CD4-positive, alpha-beta T cell (primary cell): Measurements from ENCODE around the gene NTM. TPM values are rescaled to one million over a fixed set of nuclear protein-coding genes. Genes with fewer than 3 reads are reported as not detected.

Source experiments
- ATAC-seq: fragments of 200-7000 bp; cut with Tn5 transposase; one replicate; pipeline ENCODE4 v1.10.0; 2022; ENCODE audit warnings: mild to moderate bottlenecking; ENCODE audit not compliant: poor library complexity
- CTCF ChIA-PET: fragments of 350-600 bp; sonication (Branson Sonifier 250); formaldehyde crosslinking; loops from one replicate; lab custom pipeline; 2021; ENCODE audit warnings: antibody characterized with exemption, inconsistent platforms; lab: Charles Lee
- POLR2A ChIA-PET: fragments of 350-600 bp; sonication (Branson Sonifier 250); formaldehyde crosslinking; loops from one replicate; lab custom pipeline; 2021; ENCODE audit warnings: antibody characterized with exemption, inconsistent platforms; lab: Charles Lee
- DNase-seq, 14 experiments: peaks; one replicate each; pipeline ENCODE4 v3.0.0-alpha.2; 2013 to 2020; ENCODE audit warnings: mixed read lengths in 2 of 14
- H3K27ac ChIP-seq, 2 donors: one replicate each; pipeline versions ENCODE4 v1.5.1 to v1.7.0; 2013; ENCODE audit warnings: low read length in 2 of 2, low read depth in 1 of 2, mild to moderate bottlenecking in 1 of 2
- H3K27me3 ChIP-seq, 2 experiments: 1 replicate in 1 of 2; 2 replicates in 1 of 2; pipeline versions ENCODE4 v1.6.1 to v1.7.0; 2013; ENCODE audit warnings: low read length in 2 of 2, control low read depth in 1 of 2, mild to moderate bottlenecking in 1 of 2, moderate library complexity in 1 of 2; ENCODE audit not compliant: insufficient read depth in 2 of 2, control insufficient read depth in 1 of 2
- H3K36me3 ChIP-seq: one replicate; pipeline ENCODE4 v1.6.1; 2013; ENCODE audit warnings: low read length, control low read depth; ENCODE audit not compliant: insufficient read depth
- H3K4me1 ChIP-seq: one replicate; pipeline ENCODE4 v1.6.1; 2013; ENCODE audit warnings: low read length, control low read depth; ENCODE audit not compliant: insufficient read depth
- H3K4me3 ChIP-seq: one replicate; pipeline ENCODE4 v1.5.1; 2013; ENCODE audit warnings: mild to moderate bottlenecking, low read length, moderate library complexity
- H3K9me3 ChIP-seq, 2 experiments: 1 replicate in 1 of 2; 2 replicates in 1 of 2; pipeline versions ENCODE4 v1.6.1 to v1.7.0; 2013; ENCODE audit warnings: low read length in 2 of 2, mild to moderate bottlenecking in 2 of 2, control low read depth in 1 of 2, moderate library complexity in 1 of 2; ENCODE audit not compliant: control insufficient read depth in 1 of 2, insufficient read depth in 1 of 2
- H3K27ac Mint-ChIP-seq: one replicate; pipeline ENCODE4 v1.8.0; 2020; ENCODE audit warnings: mixed read lengths
- H3K27me3 Mint-ChIP-seq: one replicate; pipeline ENCODE4 v1.8.0; 2021; ENCODE audit warnings: mixed read lengths
- H3K36me3 Mint-ChIP-seq: one replicate; pipeline ENCODE4 v1.8.0; 2021; ENCODE audit warnings: low read depth, mixed read lengths
- H3K4me1 Mint-ChIP-seq: one replicate; pipeline ENCODE4 v1.8.0; 2021; ENCODE audit warnings: low read depth, mixed read lengths
- H3K4me3 Mint-ChIP-seq: one replicate; pipeline ENCODE4 v1.8.0; 2020; ENCODE audit warnings: mild to moderate bottlenecking, mixed read lengths
- H3K9me3 Mint-ChIP-seq: one replicate; pipeline ENCODE4 v1.8.0; 2020; ENCODE audit warnings: mixed read lengths
- intact Hi-C, 2 experiments: fragments of 100-400 bp; cut with DNase I in 1 of 2; cut with micrococcal nuclease in 1 of 2; formaldehyde crosslinking; loops; one replicate each; pipeline versions ENCODE4 v1.15.1 to v1.9.0; 2023 to 2025; cut with DNase I, micrococcal nuclease
- total RNA-seq, 174 experiments: library from RNA in 2 of 174; stranded (reverse) in 2 of 174; gene quantifications; one replicate each; pipeline ENCODE4 v1.2.3 and lab custom pipeline; 2021 to 2026
- TF ChIP-seq, protein P1 (sequence below): fragments of 200-600 bp; IDR thresholded peaks from one replicate; pipeline ENCODE4 v1.8.0; 2022; ENCODE audit warnings: antibody characterized with exemption, mild to moderate bottlenecking

Gene NTM
- total RNA-seq, 2 experiments from 2014 or later = not detected

GRCh38 chr11:132351050-132351449 is 980.6 kb downstream of the NTM start:
- no peak overlapping the region for H3K4me3 ChIP-seq
- no peaks in the 10 kb centered on the region for H3K27me3 ChIP-seq
- ChIA-PET POLR2A (no interaction called here), CTCF (no interaction called here)
- Mint-ChIP-seq H3K4me1 (no peaks in the 10 kb centered on the region), H3K4me3 (no peak overlapping the region), H3K9me3 (no peaks in the 10 kb centered on the region), H3K36me3 (no peaks in the 10 kb centered on the region), H3K27ac (no peak overlapping the region), H3K27me3 (no peaks in the 10 kb centered on the region)
- H3K4me1 ChIP-seq = peaks cover 13% of the 10 kb centered on the region
- intact Hi-C loops = no loop called here
- no peak for ATAC-seq
- peaks cover 0 to 4% of the 10 kb centered on the region in 2 experiments for H3K9me3 ChIP-seq
- no peaks in the 10 kb centered on the region for H3K36me3 ChIP-seq
- TF ChIP-seq, protein P1, sequence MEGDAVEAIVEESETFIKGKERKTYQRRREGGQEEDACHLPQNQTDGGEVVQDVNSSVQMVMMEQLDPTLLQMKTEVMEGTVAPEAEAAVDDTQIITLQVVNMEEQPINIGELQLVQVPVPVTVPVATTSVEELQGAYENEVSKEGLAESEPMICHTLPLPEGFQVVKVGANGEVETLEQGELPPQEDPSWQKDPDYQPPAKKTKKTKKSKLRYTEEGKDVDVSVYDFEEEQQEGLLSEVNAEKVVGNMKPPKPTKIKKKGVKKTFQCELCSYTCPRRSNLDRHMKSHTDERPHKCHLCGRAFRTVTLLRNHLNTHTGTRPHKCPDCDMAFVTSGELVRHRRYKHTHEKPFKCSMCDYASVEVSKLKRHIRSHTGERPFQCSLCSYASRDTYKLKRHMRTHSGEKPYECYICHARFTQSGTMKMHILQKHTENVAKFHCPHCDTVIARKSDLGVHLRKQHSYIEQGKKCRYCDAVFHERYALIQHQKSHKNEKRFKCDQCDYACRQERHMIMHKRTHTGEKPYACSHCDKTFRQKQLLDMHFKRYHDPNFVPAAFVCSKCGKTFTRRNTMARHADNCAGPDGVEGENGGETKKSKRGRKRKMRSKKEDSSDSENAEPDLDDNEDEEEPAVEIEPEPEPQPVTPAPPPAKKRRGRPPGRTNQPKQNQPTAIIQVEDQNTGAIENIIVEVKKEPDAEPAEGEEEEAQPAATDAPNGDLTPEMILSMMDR = no peak
- DNase-seq = no peak
- H3K27ac ChIP-seq = no peak overlapping the region

DNA sequence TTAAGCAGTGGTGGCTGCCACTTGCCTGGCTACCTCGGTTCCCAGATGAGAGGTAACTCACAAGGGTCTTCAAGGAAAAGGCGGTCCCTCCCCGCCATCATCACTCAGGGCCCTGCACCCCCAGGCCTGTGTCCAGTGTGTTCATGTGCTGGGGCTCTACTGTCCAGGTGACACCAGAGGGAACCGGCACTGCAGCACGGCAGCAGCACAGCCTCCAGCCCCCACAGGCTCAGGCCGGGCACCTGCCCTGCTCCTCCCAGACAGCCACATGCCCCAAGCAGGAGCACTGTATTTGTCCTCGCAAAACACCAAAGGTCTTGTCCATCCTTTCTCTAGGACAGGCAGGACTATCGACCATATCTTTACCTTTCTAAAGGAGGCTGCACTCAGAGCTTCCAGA is 982.1 kb downstream of the NTM start:
- no peaks in the 10 kb centered on the region for H3K27me3 Mint-ChIP-seq
- no peaks in the 10 kb centered on the region for H3K9me3 Mint-ChIP-seq

GRCh38 chr11:132353255-132353654 is 982.8 kb downstream of the NTM start:
- no peak overlapping the region for H3K4me3 Mint-ChIP-seq
- H3K4me1 Mint-ChIP-seq = no peaks in the 10 kb centered on the region
- H3K4me3 ChIP-seq = no peak overlapping the region
- intact Hi-C loops = no loop called here
- H3K27ac ChIP-seq = no peak overlapping the region
- H3K9me3 ChIP-seq = peaks cover 0 to 4% of the 10 kb centered on the region in 2 experiments
- no peaks in the 10 kb centered on the region for H3K36me3 ChIP-seq
- no peaks in the 10 kb centered on the region for H3K36me3 Mint-ChIP-seq
- H3K27ac Mint-ChIP-seq = no peak overlapping the region
- no peaks in the 10 kb centered on the region for H3K27me3 Mint-ChIP-seq
- H3K9me3 Mint-ChIP-seq = no peaks in the 10 kb centered on the region
- ChIA-PET POLR2A (no interaction called here), CTCF (no interaction called here)
- TF ChIP-seq, protein P1 = no peak
- peaks cover 7% of the 10 kb centered on the region for H3K4me1 ChIP-seq
- no peaks in the 10 kb centered on the region for H3K27me3 ChIP-seq
- no peak for ATAC-seq
- no peak for DNase-seq

More for the DNA sequence above, 982.1 kb downstream of the NTM start:
- Histone ChIP-seq H3K27me3 (no peaks in the 10 kb centered on the region), H3K4me3 (no peak overlapping the region), H3K27ac (no peak overlapping the region), H3K9me3 (peaks cover 0 to 4% of the 10 kb centered on the region in 2 experiments), H3K4me1 (peaks cover 10% of the 10 kb centered on the region), H3K36me3 (no peaks in the 10 kb centered on the region)
- ChIA-PET POLR2A (no interaction called here), CTCF (no interaction called here)
- ATAC-seq = no peak
- intact Hi-C loops = no loop called here
- Mint-ChIP-seq H3K4me3 (no peak overlapping the region), H3K36me3 (no peaks in the 10 kb centered on the region), H3K27ac (no peak overlapping the region), H3K4me1 (no peaks in the 10 kb centered on the region)
- TF ChIP-seq, protein P1 = no peak
- DNase-seq = no peak
